Testis (tissue), 2 donors: Measurements from ENCODE around the gene PRMT5.

Experiments used
- POLR2A ChIP-seq: fragments of 450-650 bp; IDR thresholded peaks from one replicate; pipeline ENCODE4 v1.6.1; 2017; ENCODE audit warnings: antibody characterized with exemption, mild to moderate bottlenecking, moderate library complexity
- TF ChIP-seq, protein P1 (sequence below), 3 experiments: fragments of 450-650 bp in 2 of 3; fragments of 200-600 bp in 1 of 3; sonication (generic) in 1 of 3; IDR thresholded peaks; one replicate each; pipeline ENCODE4 v1.5.1; 2016 to 2019; ENCODE audit warnings: antibody characterized with exemption in 3 of 3, mild to moderate bottlenecking in 2 of 3, moderate library complexity in 1 of 3

DNA sequence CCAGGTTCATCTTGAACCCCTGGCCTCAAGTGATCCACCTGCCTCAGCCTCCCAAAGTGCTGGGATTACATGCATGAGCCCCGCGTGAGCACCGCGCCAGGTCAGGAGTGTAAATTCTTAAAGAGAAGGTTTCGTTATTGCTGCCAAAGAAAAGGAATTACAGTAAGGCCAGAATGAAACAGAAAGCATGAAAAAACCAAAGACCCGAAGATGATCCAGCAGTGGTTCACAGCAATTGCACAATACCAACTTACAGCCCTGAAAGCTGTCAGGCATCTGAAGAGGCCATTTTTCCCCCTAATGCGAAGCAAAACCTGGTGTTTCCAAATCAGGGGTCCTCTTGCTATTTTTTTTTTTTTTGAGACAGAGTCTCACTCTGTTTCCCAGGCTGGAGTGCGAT, 20.6 kb downstream of the PRMT5 start:
- no peak for TF ChIP-seq POLR2A
- TF ChIP-seq, protein P1, sequence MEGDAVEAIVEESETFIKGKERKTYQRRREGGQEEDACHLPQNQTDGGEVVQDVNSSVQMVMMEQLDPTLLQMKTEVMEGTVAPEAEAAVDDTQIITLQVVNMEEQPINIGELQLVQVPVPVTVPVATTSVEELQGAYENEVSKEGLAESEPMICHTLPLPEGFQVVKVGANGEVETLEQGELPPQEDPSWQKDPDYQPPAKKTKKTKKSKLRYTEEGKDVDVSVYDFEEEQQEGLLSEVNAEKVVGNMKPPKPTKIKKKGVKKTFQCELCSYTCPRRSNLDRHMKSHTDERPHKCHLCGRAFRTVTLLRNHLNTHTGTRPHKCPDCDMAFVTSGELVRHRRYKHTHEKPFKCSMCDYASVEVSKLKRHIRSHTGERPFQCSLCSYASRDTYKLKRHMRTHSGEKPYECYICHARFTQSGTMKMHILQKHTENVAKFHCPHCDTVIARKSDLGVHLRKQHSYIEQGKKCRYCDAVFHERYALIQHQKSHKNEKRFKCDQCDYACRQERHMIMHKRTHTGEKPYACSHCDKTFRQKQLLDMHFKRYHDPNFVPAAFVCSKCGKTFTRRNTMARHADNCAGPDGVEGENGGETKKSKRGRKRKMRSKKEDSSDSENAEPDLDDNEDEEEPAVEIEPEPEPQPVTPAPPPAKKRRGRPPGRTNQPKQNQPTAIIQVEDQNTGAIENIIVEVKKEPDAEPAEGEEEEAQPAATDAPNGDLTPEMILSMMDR (IDR thresholded peaks at IDR 0.05) = no peak
